GM12891 (cell line): ENCODE data around the gene FGD3.

Source experiments
- POLR2AphosphoS5 ChIP-seq: IDR thresholded peaks from 2 replicates; pipeline ENCODE4 v1.6.1; 2011; ENCODE audit warnings: low read depth, low read length, control low read depth
- TAF1 ChIP-seq: IDR thresholded peaks from 2 replicates; pipeline ENCODE4 v1.6.1; 2011; ENCODE audit warnings: low read depth, low read length, control low read depth

DNA sequence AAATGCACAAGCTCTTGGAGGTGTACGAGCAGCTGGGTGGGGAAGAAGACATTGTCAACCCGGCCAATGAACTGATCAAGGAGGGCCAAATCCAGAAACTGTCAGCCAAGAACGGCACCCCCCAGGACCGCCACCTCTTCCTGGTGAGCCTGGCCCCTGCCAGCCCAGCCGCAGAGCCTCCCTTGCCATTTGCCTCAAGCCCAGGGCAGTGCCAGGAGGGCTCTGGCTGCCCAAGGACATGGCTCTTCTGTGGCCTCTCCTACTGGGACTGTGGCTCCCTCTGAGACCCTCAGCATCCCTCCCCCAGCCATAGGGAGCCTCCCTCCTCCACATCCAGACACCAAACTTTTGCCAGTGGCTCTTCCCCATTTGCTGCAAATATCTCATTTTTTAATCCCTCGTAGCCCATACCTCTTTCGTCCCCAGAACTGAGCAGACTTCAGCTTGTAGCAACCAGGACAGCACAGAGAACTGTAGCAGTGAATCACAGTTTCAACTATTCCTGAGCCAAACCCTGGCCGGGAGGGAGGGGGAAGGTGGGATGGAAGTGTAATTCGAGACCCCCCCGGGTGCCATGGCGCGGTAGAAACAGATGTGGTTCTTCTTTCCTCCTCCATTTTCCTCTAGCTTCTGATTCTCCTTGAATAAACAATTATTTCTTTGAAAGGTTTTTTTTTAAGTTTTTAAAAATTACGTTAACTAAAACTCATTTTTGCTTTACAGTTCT is 66.7 kb downstream of the FGD3 start:
- TF ChIP-seq TAF1, result no peak
- no peak for TF ChIP-seq POLR2AphosphoS5
